Measurements from ENCODE around the gene TAGLN2. TPM values are rescaled to one million over a fixed set of nuclear protein-coding genes. Genes with fewer than 3 reads are reported as not detected.

TAGLN2 gene
- total RNA-seq, result 100 to 1,000 TPM; 532 to 538 TPM

GRCh38 chr1:159924791-159925718 lies at the start of gene TAGLN2:
Gene TAGLN2 (minus strand): TSS chr1:159925507. CDS start chr1:159920509, 4,998 bp downstream.
- ChIA-PET CTCF (interaction anchor here (0.6 to 1.5 kb wide), 6 partner anchors 10 to 280 kb away, joined by 3 to 7 read pairs (median 4); partner anchors contain the start of genes IGSF9 and PEA15), POLR2A (interaction anchor here (0.5 to 2.6 kb wide), 10 partner anchors 9 to 928 kb away, joined by 3 to 16 read pairs (median 3); partner anchors contain the start of gene IGSF9)

GRCh38 chr1:159974350-159974965 lies 49.2 kb upstream of the TAGLN2 start:
- POLR2A ChIA-PET, result no interaction called here

GRCh38 chr1:159973350-159973940 lies 48.1 kb upstream of the TAGLN2 start:
- CTCF ChIA-PET, result no interaction called here
- POLR2A ChIA-PET, result no interaction called here

More at GRCh38 chr1:159974350-159974965, 49.2 kb upstream of the TAGLN2 start:
- CTCF ChIA-PET, result no interaction called here

GRCh38 chr1:159972443-159973205 lies 47.3 kb upstream of the TAGLN2 start:
- ChIA-PET CTCF (no interaction called here), POLR2A (no interaction called here)

- POLR2A ChIA-PET, result no interaction called here
Observed at GRCh38 chr1:159970932-159971342, 45.6 kb upstream of the TAGLN2 start.

GRCh38 chr1:159968901-159969300 lies 43.6 kb upstream of the TAGLN2 start:
- CTCF ChIA-PET, result interaction anchor here (0.8 kb wide), 1 partner anchor 30 kb away, joined by 3 read pairs; no protein-coding TSS in a partner anchor
- POLR2A ChIA-PET, result no interaction called here

More at GRCh38 chr1:159970932-159971342, 45.6 kb upstream of the TAGLN2 start:
- CTCF ChIA-PET, result no interaction called here

GRCh38 chr1:159965263-159965662 lies 40.0 kb upstream of the TAGLN2 start:
- ChIA-PET POLR2A (no interaction called here), CTCF (no interaction called here)

- ChIA-PET CTCF (no interaction called here), POLR2A (no interaction called here)
Observed at GRCh38 chr1:159964144-159964543, 38.8 kb upstream of the TAGLN2 start.

- ChIA-PET CTCF (no interaction called here), POLR2A (no interaction called here)
Observed at GRCh38 chr1:159962176-159962575, 36.9 kb upstream of the TAGLN2 start.

- CTCF ChIA-PET, result no interaction called here
- POLR2A ChIA-PET, result no interaction called here
Observed at GRCh38 chr1:159961636-159962035, 36.3 kb upstream of the TAGLN2 start.

GRCh38 chr1:159960721-159961381 lies 35.5 kb upstream of the TAGLN2 start:
- CTCF ChIA-PET, result no interaction called here
- POLR2A ChIA-PET, result no interaction called here

GRCh38 chr1:159959451-159959850 lies 34.1 kb upstream of the TAGLN2 start:
- ChIA-PET CTCF (no interaction called here), POLR2A (no interaction called here)

GRCh38 chr1:159958719-159959380 lies 33.5 kb upstream of the TAGLN2 start:
- POLR2A ChIA-PET, result no interaction called here
- CTCF ChIA-PET, result interaction anchor here (1.2 to 2.2 kb wide), 2 partner anchors 25 to 49 kb away, joined by 3 to 9 read pairs; no protein-coding TSS in a partner anchor

GRCh38 chr1:159957824-159958268 lies 32.5 kb upstream of the TAGLN2 start:
- ChIA-PET CTCF (interaction anchor here (0.9 to 2.2 kb wide), 3 partner anchors 22 to 50 kb away, joined by 3 to 9 read pairs (median 3); no protein-coding TSS in a partner anchor), POLR2A (no interaction called here)

GRCh38 chr1:159955456-159955855 lies 30.1 kb upstream of the TAGLN2 start:
- ChIA-PET CTCF (interaction anchor here (0.8 kb wide), 1 partner anchor 53 kb away, joined by 4 read pairs; no protein-coding TSS in a partner anchor), POLR2A (interaction anchor here (0.7 kb wide), 1 partner anchor 145 kb away, joined by 12 read pairs; no protein-coding TSS in a partner anchor)

GRCh38 chr1:159953536-159954515 lies 28.5 kb upstream of the TAGLN2 start, which contains the start of gene SLAMF9:
Gene SLAMF9 (minus strand): TSS chr1:159954237. CDS start chr1:159954137, 100 bp downstream.
- POLR2A ChIA-PET, result no interaction called here
- CTCF ChIA-PET, result interaction anchor here (0.8 kb wide), 1 partner anchor 54 kb away, joined by 4 read pairs; no protein-coding TSS in a partner anchor

GRCh38 chr1:159952932-159953331 lies 27.6 kb upstream of the TAGLN2 start:
- ChIA-PET CTCF (interaction anchor here (0.8 kb wide), 1 partner anchor 55 kb away, joined by 4 read pairs; no protein-coding TSS in a partner anchor), POLR2A (no interaction called here)

Data from activated CD8-positive, alpha-beta memory T cell treated with anti-CD3 and anti-CD28 coated beads for 36 hours (primary cell).